Measurements from ENCODE around the gene METTL9.
"Not testable (repeated sequence)": the region's sequence is repeated elsewhere in the genome, so short reads cannot be mapped to it uniquely, and the experiment has no call there.

Gene METTL9

DNA sequence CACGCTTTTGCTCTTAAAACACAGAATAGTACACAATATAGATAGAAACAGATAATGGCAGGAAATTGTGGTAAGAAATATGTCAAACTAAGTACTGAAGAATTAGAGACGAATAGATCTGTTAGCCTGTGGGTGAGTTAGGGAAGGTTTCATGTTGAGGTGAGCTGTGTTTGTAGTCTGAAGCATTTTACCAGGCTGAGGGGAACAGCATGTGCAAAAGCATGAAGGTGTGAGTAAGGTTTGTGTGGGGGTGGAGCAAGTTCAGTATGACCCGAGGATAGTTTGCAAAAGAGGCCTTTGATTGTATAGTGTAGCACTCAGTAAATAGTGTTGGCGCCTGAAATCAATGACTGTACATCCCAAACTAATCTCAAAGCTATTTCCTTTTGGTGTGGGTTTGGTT lies 39.2 kb downstream of the METTL9 start:
- peak in 1 of 2 experiments; percentile 11 for DNase-seq

- no peak for DNase-seq
Observed at GRCh38 chr16:21639493-21639892, 40.1 kb downstream of the METTL9 start.

DNA sequence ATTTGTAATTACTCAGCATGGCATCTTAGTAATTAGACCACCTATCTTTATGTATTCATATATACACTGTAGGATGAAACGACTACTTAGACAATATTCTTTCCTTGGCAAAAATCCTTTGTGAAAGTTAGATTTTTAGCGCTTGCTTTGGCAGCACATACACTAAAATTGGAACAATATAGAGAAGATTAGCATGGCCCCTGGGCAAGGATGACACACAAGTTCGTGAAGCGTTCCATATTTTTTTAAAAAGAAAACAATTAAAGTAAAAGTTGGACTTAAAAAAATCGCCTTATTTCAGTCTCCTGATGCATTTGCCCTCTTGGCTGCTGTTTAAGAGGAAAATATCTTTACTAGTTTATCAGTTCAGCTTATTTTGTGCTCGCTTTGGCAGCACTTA lies 42.5 kb downstream of the METTL9 start:
- no peak for DNase-seq

DNA sequence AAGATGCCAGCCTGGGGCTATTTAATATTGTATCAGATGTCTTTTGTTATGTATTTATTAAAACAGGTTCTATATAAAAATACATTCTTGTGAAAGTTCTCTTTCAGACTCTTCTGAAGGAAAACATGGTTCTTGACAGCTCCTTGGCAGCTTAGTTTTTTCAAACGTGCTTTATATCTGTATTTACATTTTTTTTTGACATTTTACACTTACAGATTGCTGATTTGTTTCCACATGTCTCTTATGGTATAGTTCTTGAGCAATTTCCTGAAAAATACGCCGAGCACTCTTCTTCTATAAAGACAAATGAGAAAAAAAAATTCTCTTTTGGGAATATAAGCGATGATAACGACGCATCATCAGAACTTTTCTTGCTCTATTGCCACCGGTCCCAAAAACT lies 43.5 kb downstream of the METTL9 start:
- no peak for DNase-seq

DNA sequence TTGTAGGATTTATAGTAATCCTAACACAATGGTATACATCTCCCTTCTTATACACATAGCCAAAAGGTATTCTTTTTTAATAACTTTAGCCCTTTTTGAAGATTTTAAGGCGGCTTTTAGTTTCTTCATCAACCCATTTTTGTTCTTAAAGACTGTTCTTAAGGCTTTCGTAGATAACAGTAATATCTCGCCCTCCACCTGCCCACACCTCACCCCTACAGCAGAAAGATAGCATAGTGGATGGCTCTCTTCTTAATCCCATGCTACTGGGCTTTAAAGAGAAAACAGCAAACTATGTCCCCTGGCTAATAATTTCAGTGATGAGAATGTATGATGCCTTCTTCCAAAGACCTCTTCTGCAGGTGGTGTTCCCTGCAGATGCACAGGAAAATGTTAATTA lies 44.4 kb downstream of the METTL9 start:
- DNase-seq = no peak

- no peak for DNase-seq
Observed at GRCh38 chr16:21644674-21645073, 45.3 kb downstream of the METTL9 start.

DNA sequence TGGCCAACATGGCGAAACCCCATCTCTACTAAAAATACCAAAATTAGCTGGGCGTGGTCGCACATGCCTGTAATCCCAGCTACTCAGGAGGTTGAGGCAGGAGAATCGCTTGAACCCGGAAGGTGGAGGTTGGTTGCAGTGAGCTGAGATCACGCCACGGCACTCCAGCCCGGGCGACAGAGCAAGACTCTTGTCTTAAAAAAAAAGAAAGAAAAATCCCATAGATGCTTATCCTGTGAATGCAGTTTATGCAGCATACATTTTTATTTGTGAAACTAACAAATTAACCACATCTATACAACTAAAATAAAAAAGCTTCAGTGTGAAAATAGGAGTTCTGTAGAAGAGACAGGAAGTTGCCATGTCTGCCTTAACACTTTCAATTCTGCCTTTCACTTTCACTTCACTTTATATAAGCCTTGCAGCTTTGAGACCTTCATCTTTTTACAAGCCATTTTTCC lies 45.9 kb downstream of the METTL9 start:
- peak; percentile 28 to 33 for DNase-seq

GRCh38 chr16:21646091-21646490 lies 46.7 kb downstream of the METTL9 start:
- no peak for DNase-seq

DNA sequence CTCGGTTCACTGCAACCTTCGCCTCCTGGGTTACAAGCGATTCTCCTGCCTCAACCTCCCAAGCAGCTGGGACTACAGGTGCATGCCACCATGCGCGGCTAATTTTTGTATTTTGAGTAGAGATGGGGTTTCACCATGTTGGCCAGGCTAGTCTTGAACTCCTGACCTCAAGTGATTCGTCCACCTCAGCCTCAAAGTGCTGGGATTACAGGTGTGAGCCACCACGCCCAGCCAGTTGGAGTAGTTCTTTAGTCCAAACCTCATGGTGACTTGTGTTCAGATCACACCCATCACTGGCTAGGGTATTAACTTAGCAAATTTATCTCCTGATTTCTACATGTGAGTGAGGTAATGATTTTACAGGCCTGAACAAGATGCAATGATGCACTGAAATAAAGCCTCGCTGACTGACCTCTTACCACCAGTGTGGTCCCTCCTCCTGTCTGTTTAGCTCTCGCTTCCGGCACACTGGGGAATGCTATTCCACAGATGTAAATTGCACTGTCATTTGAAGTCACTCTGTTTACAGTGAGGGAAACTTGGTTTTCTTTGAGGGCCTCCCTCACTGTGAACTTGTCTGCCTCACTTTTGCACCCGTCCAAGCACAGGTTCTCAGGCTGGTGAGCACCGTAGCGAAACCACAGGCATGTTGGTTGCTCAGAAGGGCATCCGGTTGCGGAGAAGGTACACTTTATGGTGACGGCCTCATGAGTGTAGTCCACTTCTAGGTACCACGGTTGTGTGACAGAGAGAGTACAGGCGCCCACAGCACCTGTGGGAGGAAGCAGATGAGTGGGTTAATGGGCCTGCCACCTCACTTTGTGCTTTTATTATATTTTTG lies 47.6 kb downstream of the METTL9 start:
- DNase-seq = no peak

DNA sequence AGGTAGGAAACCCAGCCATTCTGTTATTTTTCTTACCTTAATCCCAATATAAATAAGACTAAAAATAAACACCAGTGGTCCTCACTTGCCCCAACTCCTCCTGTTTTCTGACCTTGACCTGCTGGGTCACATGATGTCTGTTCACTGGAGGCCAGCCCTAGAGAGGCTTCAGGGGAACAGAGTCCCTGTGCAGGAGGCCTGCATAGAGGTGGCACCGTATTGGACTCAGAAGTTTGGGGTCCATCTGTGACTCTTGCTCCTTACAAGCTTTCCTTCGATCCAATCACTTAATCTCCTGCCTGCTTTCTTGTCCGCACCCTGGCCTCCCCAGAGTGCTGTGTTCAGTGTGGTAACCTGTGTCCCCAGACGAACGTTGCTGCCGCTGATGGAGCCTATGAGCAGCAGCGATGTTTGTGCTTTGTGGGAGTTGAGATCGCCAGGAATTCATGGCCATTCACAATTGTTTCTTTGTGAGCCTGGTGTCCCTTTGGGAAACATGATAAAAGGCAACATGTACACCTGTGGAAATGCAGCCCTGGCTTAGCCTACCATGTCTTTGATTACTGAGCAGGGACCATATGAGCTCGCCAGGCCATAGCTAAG lies 48.3 kb downstream of the METTL9 start:
- DNase-seq = no peak

DNA sequence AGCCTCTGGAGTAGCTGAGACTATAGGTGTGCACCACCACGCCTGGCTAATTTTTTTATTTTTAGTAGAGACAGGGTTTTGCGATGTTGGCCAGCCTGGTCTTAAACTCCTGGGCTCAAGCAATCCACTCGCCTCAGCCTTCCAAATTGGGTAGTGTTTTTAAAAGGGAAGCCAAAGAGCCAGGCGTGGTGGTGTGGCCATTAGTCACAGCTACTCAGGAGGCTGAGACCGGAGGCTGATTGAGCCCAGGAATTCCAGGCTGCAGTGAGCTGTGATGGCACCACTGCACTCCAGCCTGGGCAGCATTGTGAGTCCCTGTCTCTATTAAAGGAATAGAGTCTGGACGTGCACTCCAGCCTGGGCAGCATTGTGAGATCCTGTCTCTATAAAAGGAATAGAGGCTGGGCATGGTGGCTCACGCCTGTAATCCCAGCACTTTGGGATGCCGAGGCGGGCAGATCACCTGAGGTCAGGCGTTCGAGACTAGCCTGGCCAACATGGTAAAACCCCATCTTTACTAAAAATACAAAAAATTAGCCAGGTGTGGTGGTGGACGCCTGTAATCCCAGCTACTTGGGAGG lies 50.5 kb downstream of the METTL9 start:
- DNase-seq = not testable (repeated sequence)

GRCh38 chr16:21650521-21650920 lies 51.1 kb downstream of the METTL9 start:
- peak; percentile 83 to 91 for DNase-seq

DNA sequence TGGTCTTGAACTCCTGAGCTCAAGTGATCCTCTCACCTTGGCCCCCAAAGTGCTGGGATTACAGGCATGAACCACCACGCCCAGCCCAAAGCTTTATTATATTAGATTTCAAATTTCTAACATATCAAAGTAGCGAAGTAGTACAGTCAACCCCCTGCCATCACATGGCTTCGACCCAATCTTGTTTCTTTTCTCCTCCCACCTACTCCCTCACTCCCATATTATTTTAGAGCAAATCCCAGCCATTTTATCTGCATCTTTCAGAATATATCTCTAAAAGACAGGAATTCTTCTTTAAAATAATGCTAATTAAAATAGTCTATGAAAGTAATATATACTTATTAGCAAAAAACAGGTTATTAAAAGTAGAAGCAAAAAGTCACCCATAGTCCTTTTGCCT lies 52.1 kb downstream of the METTL9 start:
- no peak for DNase-seq

GRCh38 chr16:21652453-21652852 lies 53.1 kb downstream of the METTL9 start, which contains the start of gene IGSF6:
IGSF6 (minus strand) TSS chr16:21652608; CDS start chr16:21652598, 10 bp downstream.
- DNase-seq = peak; percentile 21 to 36

- DNase-seq = no peak
Observed at GRCh38 chr16:21653571-21653970, 54.2 kb downstream of the METTL9 start.

DNA sequence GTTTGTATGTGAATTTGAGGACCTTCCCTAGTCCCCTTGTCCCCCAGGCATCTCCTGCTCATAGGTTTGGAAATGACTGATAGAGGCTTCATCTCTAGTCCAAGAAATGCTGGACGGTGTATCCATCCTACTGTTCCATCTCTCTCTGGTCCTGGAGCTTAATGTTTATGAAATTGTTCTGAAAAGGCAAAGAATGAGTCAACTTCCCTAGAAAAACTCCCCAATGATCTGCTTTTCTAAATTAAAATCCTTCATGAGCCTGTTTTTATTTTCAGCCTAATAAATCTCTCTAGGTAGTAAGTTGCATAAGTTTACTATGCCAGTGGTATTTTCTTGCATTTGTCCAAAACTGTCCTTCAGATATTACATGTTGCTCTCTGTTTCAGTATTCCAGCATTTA lies 55.1 kb downstream of the METTL9 start:
- DNase-seq = no peak

- DNase-seq = no peak
Observed at GRCh38 chr16:21654881-21655280, 55.5 kb downstream of the METTL9 start.

GRCh38 chr16:21656795-21657768 lies 57.7 kb downstream of the METTL9 start:
- DNase-seq = peak; percentile 40 to 41

DNA sequence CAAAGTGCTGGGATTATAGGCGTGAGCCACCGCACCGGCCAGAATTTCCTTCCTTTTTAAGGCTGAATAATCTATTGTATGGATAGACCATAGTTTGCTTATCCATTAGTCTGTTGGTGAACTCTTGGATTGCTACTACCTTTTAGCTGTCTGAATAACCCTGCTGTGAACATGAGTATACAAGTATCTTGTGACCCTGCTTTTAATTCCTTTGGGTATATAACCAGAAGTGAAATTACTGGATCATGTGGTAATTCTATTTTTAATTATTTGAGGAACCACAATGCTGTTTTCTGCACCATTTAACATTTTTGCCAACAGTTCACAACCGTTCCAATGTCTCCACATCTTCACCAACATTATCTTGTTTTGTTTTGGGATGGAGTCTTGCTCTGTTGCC lies 59.7 kb downstream of the METTL9 start:
- DNase-seq = no peak

- DNase-seq = no peak
Observed at GRCh38 chr16:21663889-21664647, 64.7 kb downstream of the METTL9 start, which contains the start of gene OTOA. OTOA (plus strand) TSS chr16:21663968; CDS start chr16:21678515, 14,547 bp downstream.

GRCh38 chr16:21664801-21665492 lies 65.6 kb downstream of the METTL9 start:
- no peak for DNase-seq

Measured in AML-193 (cell line).